ENCODE results near the gene MRPS5. TPM values are rescaled to one million over a fixed set of nuclear protein-coding genes. Genes with fewer than 3 reads are reported as not detected.

The MRPS5 gene
- total RNA-seq (71.5 TPM), polyA plus RNA-seq (161 TPM)
- long read RNA-seq, donor 1, partial matches to known transcripts: 0 of 3 reads
- long read RNA-seq, donor 1, other reads (novel, unspliced or antisense): 0 of 3 reads
- long read RNA-seq, donor 2, transcript MRPS5-203 (5 exons, 793 nt): major isoform, 51 of 146 reads
- long read RNA-seq, donor 2, transcript MRPS5-206 (7 exons, 1,672 nt): minor isoform, 6 of 146 reads
- long read RNA-seq, donor 2, transcript MRPS5-201 (12 exons, 1,652 nt): minor isoform, 47 of 146 reads
- long read RNA-seq, donor 2, partial matches to known transcripts: 40 of 146 reads
- long read RNA-seq, donor 2, other reads (novel, unspliced or antisense): 0 of 146 reads
- long read RNA-seq, donor 3, transcript MRPS5-201 (12 exons, 1,652 nt): major isoform, 26 of 67 reads
- long read RNA-seq, donor 3, transcript MRPS5-203 (5 exons, 793 nt): minor isoform, 10 of 67 reads
- long read RNA-seq, donor 3, partial matches to known transcripts: 26 of 67 reads
- long read RNA-seq, donor 3, other reads (novel, unspliced or antisense): 0 of 67 reads
- long read RNA-seq, donor 4, partial matches to known transcripts: 21 of 31 reads
- long read RNA-seq, donor 4, other reads (novel, unspliced or antisense): 0 of 31 reads
- long read RNA-seq, donor 5, transcript MRPS5-208 (2 exons, 3,680 nt): minor isoform, 6 of 131 reads
- long read RNA-seq, donor 5, transcript MRPS5-201 (12 exons, 1,652 nt): major isoform, 20 of 131 reads
- long read RNA-seq, donor 5, transcript MRPS5-203 (5 exons, 793 nt): minor isoform, 12 of 131 reads
- long read RNA-seq, donor 5, transcript MRPS5-206 (7 exons, 1,672 nt): minor isoform, 5 of 131 reads
- long read RNA-seq, donor 5, partial matches to known transcripts: 87 of 131 reads
- long read RNA-seq, donor 5, other reads (novel, unspliced or antisense): 0 of 131 reads
- long read RNA-seq, donor 6, transcript MRPS5-203 (5 exons, 793 nt): minor isoform, 12 of 60 reads
- long read RNA-seq, donor 6, transcript MRPS5-201 (12 exons, 1,652 nt): major isoform, 29 of 60 reads
- long read RNA-seq, donor 6, transcript MRPS5-206 (7 exons, 1,672 nt): minor isoform, 6 of 60 reads
- long read RNA-seq, donor 6, partial matches to known transcripts: 13 of 60 reads
- long read RNA-seq, donor 6, other reads (novel, unspliced or antisense): 0 of 60 reads
- long read RNA-seq, donor 7, transcript MRPS5-201 (12 exons, 1,652 nt): major isoform, 22 of 54 reads
- long read RNA-seq, donor 7, transcript MRPS5-203 (5 exons, 793 nt): minor isoform, 6 of 54 reads
- long read RNA-seq, donor 7, partial matches to known transcripts: 23 of 54 reads
- long read RNA-seq, donor 7, other reads (novel, unspliced or antisense): 0 of 54 reads
- long read RNA-seq, donor 8, partial matches to known transcripts: 11 of 15 reads
- long read RNA-seq, donor 8, other reads (novel, unspliced or antisense): 0 of 15 reads
- long read RNA-seq, donor 9, transcript MRPS5-201 (12 exons, 1,652 nt): major isoform, 12 of 36 reads
- long read RNA-seq, donor 9, partial matches to known transcripts: 18 of 36 reads
- long read RNA-seq, donor 9, other reads (novel, unspliced or antisense): 0 of 36 reads
- long read RNA-seq, donor 10, transcript MRPS5-201 (12 exons, 1,652 nt): major isoform, 8 of 44 reads
- long read RNA-seq, donor 10, partial matches to known transcripts: 31 of 44 reads
- long read RNA-seq, donor 10, other reads (novel, unspliced or antisense): 0 of 44 reads

DNA sequence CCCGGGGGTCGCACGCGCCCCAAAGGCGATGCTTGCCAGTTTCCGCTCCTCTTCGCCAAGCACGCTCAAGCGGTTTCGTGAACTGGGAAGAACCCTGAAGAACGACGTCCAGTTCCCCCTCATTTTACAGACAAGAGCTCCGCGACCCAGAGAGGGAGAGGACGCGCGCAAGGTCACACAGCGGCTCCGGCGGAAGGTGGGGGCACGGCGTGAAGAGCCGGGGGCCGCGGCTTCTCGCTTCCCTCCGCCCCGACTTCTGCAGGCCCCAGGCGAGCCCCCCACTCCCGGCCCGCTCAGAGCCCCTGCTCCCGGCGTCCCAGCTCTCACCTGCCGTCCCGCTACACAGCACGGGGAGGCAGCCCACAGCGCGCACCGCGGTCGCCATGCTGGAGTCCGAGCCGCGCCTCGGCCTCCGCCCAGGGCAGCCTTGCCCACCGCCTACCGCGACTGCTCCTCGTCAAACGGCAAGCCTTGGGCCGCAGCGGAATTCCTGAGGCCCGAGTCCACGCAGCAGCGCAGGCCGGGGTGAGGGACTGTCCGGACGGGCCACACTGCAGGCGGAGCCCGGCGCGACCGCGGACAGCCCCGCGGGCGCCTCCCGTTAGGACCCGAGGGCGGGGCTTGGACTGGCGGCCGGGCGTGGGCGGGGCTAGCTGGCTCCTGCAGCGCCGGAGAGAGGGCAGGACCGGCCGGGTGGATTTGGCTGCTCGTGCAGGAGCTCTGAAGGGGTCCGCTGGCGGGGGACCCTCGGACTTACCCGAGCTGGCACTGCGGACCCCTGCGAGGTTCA, at the start of gene MRPS5:
TSS of gene MRPS5 (minus strand) at position 402 of the 790 bp plus-strand sequence. CDS start at position 385, 17 bp downstream.
- peak in 8 of 9 donors; percentile 34 to 81 (median 60) for DNase-seq (ENCODE audit: low read depth in 6 of 9, low spot score in 9 of 9)
- Histone ChIP-seq H3K4me1 (ENCODE audit: control insufficient read depth in 2 of 2, insufficient read depth in 2 of 2, low read length in 2 of 2) (peaks cover 9 to 17% of the 10 kb centered on the region in 2 donors), H3K4me3 (ENCODE audit: low read length in 2 of 2) (peak within 1 kb of the TSS; percentile 88 to 94), H3K36me3 (ENCODE audit: control insufficient read depth in 2 of 2, insufficient read depth in 2 of 2, low read length in 1 of 2) (peaks cover 2 to 5% of the 10 kb centered on the region in 2 donors), H3K27ac (ENCODE audit: low read depth in 1 of 2, low read length in 1 of 2) (peak within 1 kb of the TSS; percentile 79 to 94), H3K27me3 (ENCODE audit: control insufficient read depth in 2 of 2, insufficient read depth in 1 of 2, low read length in 1 of 2) (no peaks in the 10 kb centered on the region), H3K9me3 (ENCODE audit: control insufficient read depth in 2 of 2, insufficient read depth in 1 of 2, low read length in 1 of 2) (no peaks in the 10 kb centered on the region)
- WGBS: under 1% methylated on average over 86 of the region's 86 CpGs

DNA sequence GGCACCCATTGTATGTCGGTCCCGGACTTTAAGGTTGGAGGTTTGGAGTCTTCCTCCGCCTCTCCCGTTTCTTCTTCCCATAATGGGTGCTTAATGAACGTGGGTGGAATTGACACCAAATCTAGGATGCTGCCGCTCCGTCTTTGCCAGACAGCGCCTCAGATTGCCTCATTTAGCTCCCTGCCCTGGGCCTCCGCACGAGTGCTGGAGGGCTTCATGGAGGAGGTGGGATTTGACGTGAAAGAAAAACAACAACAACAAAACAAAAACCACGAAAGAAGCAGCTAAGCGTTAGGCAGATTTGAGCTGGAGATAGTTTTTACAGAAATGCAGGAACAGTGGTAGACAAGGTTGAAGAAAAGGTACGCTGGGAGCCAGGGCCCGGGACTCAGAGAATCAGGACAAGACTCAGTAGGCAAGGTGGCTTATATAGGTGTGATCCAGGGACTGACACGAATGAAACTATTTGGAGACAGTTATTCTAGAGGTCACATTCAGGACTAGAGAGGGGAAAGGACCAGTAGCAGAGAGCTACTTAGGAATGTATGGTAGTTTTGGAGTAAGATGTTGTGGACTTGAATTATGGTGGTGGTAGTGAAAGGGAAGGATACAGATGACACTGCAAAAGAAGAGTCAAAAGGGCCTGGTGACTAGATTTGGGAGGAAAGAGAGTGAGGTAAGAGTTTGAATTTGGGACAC, 44.6 kb upstream of the MRPS5 start:
- H3K27ac ChIP-seq (ENCODE audit: low read depth in 1 of 2, low read length in 1 of 2): peak overlapping the region in 1 of 2 donors; percentile 80
- no peak for DNase-seq (ENCODE audit: low read depth in 6 of 9, low spot score in 9 of 9)
- H3K27me3 ChIP-seq (ENCODE audit: control insufficient read depth in 2 of 2, insufficient read depth in 1 of 2, low read length in 1 of 2): no peaks in the 10 kb centered on the region
- H3K4me1 ChIP-seq (ENCODE audit: control insufficient read depth in 2 of 2, insufficient read depth in 2 of 2, low read length in 2 of 2): peaks cover 7 to 12% of the 10 kb centered on the region in 2 donors
- no peaks in the 10 kb centered on the region for H3K9me3 ChIP-seq (ENCODE audit: control insufficient read depth in 2 of 2, insufficient read depth in 1 of 2, low read length in 1 of 2)
- no peaks in the 10 kb centered on the region for H3K36me3 ChIP-seq (ENCODE audit: control insufficient read depth in 2 of 2, insufficient read depth in 2 of 2, low read length in 1 of 2)
- H3K4me3 ChIP-seq (ENCODE audit: low read length in 2 of 2): peak overlapping the region; percentile 84 to 94
- WGBS: 12% methylated on average over 16 of the region's 16 CpGs

DNA sequence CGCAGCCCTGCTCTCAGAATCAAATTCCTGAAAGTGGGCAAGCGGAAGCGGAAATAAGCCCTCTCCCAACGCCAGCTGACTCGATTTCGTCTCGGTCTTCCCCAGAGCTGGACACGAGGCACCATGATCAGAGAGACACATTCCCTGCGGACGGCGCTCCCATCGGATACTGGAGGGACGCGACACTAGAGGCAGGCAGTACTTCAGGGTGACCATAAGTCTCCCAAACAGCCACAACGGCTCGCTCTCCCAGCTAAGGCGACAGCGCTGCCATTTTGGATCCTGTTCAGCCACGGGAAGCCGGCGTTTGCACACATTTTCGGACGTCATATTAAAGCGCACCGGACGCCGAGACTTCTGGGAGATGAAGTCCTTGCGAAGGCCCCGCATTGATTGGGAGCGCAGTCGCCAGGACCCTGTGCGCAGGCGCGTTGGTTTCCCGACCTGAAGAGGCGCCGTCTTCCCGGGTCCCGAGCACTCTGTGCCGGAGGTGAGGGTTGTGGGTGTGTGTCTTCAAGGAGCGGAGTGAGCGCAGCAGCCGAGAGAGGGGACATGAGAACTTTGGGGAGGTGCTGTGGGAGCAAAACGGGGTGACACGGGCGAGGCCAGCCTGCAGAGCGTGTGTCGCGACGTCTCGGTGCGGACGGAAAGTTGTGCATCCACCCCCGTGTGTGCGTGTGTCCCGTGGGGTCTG, 43.9 kb upstream of the MRPS5 start, which contains the start of gene ZNF2:
TSS of gene ZNF2 (plus strand) at position 439 of the 694 bp plus-strand sequence. CDS start 10,418 bp downstream, outside the sequence.
- Histone ChIP-seq H3K4me3 (ENCODE audit: low read length in 2 of 2) (peak within 1 kb of the TSS; percentile 84 to 94), H3K36me3 (ENCODE audit: control insufficient read depth in 2 of 2, insufficient read depth in 2 of 2, low read length in 1 of 2) (no peaks in the 10 kb centered on the region), H3K27ac (ENCODE audit: low read depth in 1 of 2, low read length in 1 of 2) (peak within 1 kb of the TSS; percentile 79 to 92), H3K9me3 (ENCODE audit: control insufficient read depth in 2 of 2, insufficient read depth in 1 of 2, low read length in 1 of 2) (no peaks in the 10 kb centered on the region), H3K27me3 (ENCODE audit: control insufficient read depth in 2 of 2, insufficient read depth in 1 of 2, low read length in 1 of 2) (no peaks in the 10 kb centered on the region), H3K4me1 (ENCODE audit: control insufficient read depth in 2 of 2, insufficient read depth in 2 of 2, low read length in 2 of 2) (peaks cover 7 to 12% of the 10 kb centered on the region in 2 donors)
- peak; percentile 95 to 99 (median 98) for DNase-seq (ENCODE audit: low read depth in 6 of 9, low spot score in 9 of 9)
- WGBS: under 1% methylated on average over 56 of the region's 56 CpGs

DNA sequence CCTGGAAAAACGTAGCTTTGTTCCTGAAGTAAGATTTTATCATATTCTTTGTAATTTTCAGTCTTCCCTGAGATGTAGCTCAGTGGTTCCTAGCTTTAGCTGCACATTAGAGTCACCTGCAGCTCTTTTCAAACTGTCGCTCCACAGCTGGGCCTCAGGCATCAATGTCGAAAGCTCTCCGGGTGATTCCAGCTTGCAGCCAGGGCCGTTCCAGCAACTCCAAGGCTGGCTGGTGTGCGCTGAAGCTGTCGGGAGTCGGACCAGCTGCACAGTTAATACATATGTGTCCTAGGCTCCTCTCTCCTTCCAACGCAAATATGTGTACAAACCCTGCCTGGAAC, 43.4 kb upstream of the MRPS5 start:
- H3K27me3 ChIP-seq (ENCODE audit: control insufficient read depth in 2 of 2, insufficient read depth in 1 of 2, low read length in 1 of 2): no peaks in the 10 kb centered on the region
- H3K27ac ChIP-seq (ENCODE audit: low read depth in 1 of 2, low read length in 1 of 2): peak overlapping the region; percentile 79 to 92
- H3K36me3 ChIP-seq (ENCODE audit: control insufficient read depth in 2 of 2, insufficient read depth in 2 of 2, low read length in 1 of 2): no peaks in the 10 kb centered on the region
- H3K9me3 ChIP-seq (ENCODE audit: control insufficient read depth in 2 of 2, insufficient read depth in 1 of 2, low read length in 1 of 2): no peaks in the 10 kb centered on the region
- H3K4me3 ChIP-seq (ENCODE audit: low read length in 2 of 2): peak overlapping the region; percentile 84 to 94
- H3K4me1 ChIP-seq (ENCODE audit: control insufficient read depth in 2 of 2, insufficient read depth in 2 of 2, low read length in 2 of 2): peaks cover 7 to 16% of the 10 kb centered on the region in 2 donors
- no peak for DNase-seq (ENCODE audit: low read depth in 6 of 9, low spot score in 9 of 9)
- 2% methylated on average over 9 of the region's 9 CpGs for WGBS

DNA sequence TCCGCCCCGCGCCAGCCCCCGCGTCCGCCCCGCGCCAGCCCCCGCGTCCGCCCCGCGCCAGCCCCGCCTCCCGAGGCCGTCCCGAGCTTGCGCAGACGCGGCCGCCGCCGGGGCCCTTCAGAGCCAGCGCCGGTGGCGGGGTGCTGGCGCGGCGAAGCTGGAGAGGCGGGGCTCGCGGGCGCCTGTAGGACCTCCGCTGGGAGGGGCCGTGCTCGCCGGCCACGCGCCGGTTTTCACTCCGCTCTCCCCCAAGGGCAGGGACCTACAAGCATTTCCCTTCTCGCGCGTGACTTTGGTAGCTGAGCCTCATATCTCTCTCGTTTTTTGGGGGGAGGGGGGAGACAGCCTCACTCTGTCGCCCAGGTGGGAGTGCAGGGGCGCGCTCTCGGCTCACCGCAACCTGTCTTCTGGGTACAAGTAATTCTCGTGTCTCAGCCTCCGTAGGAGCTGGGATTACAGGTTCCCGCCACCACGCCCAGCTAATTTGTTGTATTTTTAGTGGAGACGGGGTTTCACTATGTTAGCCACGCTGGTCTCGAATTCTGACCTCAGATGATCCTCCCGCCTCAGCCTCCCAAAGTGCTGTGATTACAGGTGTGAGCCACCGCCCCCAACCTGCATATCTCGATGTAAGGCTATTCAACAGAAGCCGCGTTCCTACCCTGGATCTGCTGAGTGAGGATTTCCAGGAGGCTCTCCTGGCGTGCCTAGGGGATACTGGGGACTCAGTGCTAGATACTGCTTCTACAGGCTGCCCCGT, 38.3 kb upstream of the MRPS5 start, which contains the start of gene ZNF514:
TSS of gene ZNF514 (minus strand) at position 159 of the 760 bp plus-strand sequence. CDS start 6,595 bp downstream, outside the sequence.
- Histone ChIP-seq H3K27ac (ENCODE audit: low read depth in 1 of 2, low read length in 1 of 2) (peak within 1 kb of the TSS; percentile 24 to 85), H3K4me1 (ENCODE audit: control insufficient read depth in 2 of 2, insufficient read depth in 2 of 2, low read length in 2 of 2) (peaks cover 3 to 20% of the 10 kb centered on the region in 2 donors), H3K9me3 (ENCODE audit: control insufficient read depth in 2 of 2, insufficient read depth in 1 of 2, low read length in 1 of 2) (peaks cover 0 to 1% of the 10 kb centered on the region in 2 donors), H3K36me3 (ENCODE audit: control insufficient read depth in 2 of 2, insufficient read depth in 2 of 2, low read length in 1 of 2) (no peaks in the 10 kb centered on the region), H3K4me3 (ENCODE audit: low read length in 2 of 2) (peak within 1 kb of the TSS; percentile 58 to 77), H3K27me3 (ENCODE audit: control insufficient read depth in 2 of 2, insufficient read depth in 1 of 2, low read length in 1 of 2) (peaks cover 0 to 6% of the 10 kb centered on the region in 2 donors)
- peak in 7 of 9 donors; percentile 24 to 80 (median 63) for DNase-seq (ENCODE audit: low read depth in 6 of 9, low spot score in 9 of 9)
- WGBS: 14% methylated on average over 64 of the region's 64 CpGs

DNA sequence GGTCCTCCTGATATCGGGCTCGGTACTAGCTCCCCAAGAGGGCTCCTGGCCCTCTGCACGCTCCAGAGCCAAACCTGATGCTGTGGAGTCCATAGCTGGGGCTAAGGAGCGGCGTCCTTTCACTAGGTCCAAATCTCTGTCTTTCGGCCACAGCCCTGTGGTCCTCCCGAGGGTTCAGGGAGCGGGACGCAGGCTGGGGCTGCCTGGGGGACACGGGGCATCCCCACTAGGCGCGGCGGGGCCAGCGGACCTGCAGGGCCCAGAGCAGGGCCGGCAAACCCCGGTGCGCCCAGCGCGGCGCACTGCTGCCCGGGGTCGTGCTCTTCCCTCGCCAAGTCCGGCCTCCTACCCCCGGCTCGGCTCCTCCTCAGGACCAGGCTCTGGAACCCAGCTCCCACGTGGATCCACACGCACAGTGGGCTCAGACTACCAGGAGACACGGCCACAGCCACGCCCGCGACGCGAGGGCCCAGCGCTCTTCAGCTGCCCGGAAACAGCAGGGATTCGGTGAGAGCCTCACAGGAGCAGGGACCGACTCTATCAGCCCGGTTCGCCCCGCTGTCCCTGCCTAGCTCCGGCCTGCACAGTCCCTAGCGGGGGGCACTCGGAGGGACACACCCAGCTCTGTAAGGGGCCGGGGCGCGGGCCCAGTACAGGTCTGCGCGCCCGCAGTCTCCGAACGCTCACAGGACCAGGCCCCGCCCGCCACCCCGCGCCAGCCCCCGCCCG, 37.4 kb upstream of the MRPS5 start:
- DNase-seq (ENCODE audit: low read depth in 6 of 9, low spot score in 9 of 9): peak in 4 of 9 donors; percentile 13 to 44 (median 19)
- H3K36me3 ChIP-seq (ENCODE audit: control insufficient read depth in 2 of 2, insufficient read depth in 2 of 2, low read length in 1 of 2): no peaks in the 10 kb centered on the region
- H3K27me3 ChIP-seq (ENCODE audit: control insufficient read depth in 2 of 2, insufficient read depth in 1 of 2, low read length in 1 of 2): peaks cover 0 to 6% of the 10 kb centered on the region in 2 donors
- H3K9me3 ChIP-seq (ENCODE audit: control insufficient read depth in 2 of 2, insufficient read depth in 1 of 2, low read length in 1 of 2): peaks cover 0 to 1% of the 10 kb centered on the region in 2 donors
- peak overlapping the region; percentile 58 to 77 for H3K4me3 ChIP-seq (ENCODE audit: low read length in 2 of 2)
- peak overlapping the region in 1 of 2 donors; percentile 79 for H3K27ac ChIP-seq (ENCODE audit: low read depth in 1 of 2, low read length in 1 of 2)
- H3K4me1 ChIP-seq (ENCODE audit: control insufficient read depth in 2 of 2, insufficient read depth in 2 of 2, low read length in 2 of 2): peaks cover 3 to 17% of the 10 kb centered on the region in 2 donors
- WGBS: 4% methylated on average over 58 of the region's 58 CpGs

Measured in thymus (tissue), 14 donors.